ENCODE data around the gene MRC1. TPM values are rescaled to one million over a fixed set of nuclear protein-coding genes. Genes with fewer than 3 reads are reported as not detected.

MRC1 gene
- total RNA-seq, 1 donor from 2014 or later, result 15.1 TPM

DNA sequence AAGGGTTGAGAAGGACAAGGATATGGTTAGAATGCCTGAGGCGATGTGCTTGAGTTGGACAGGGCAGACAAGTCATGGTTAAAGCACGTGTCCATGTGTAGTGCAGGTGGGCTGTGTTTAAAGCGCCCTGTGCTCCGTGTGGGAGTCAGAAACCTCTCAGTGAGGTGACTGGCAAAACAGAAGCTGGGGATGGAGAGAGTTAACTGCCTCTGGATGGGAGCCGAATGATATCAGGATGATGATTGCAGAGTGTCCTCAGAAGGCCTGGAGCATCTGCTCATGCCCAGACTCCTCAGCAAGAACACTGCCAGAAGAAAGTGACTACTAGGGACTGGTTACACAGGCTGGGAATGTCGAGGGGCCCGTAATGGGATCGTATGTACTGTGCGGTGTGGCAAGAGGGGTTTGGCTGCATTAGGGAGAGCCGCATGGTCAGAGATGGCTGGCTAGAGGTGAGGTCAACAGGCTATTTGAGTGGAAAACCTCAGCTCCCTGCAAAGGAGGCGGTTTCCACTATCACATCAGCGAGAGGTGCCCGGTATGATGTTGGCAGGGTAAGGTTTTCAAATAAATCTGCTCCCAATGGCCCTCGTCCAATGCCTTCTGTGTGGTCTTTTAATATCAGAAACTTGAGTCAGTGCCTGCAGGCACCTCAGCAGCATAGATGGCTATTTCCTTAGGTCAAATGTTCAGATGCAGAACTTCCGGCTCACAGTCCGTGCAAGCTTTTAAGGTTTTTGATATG lies 26.1 kb upstream of the MRC1 start:
- intact Hi-C loops (cut with DNase I), result no loop called here
- Histone ChIP-seq H3K4me3 (no peak overlapping the region), H3K27ac (no peak overlapping the region), H3K4me1 (peaks cover 0 to 2% of the 10 kb centered on the region in 2 donors), H3K9me3 (no peaks in the 10 kb centered on the region), H3K36me3 (no peaks in the 10 kb centered on the region), H3K27me3 (no peaks in the 10 kb centered on the region)
- TF ChIP-seq, protein P1, sequence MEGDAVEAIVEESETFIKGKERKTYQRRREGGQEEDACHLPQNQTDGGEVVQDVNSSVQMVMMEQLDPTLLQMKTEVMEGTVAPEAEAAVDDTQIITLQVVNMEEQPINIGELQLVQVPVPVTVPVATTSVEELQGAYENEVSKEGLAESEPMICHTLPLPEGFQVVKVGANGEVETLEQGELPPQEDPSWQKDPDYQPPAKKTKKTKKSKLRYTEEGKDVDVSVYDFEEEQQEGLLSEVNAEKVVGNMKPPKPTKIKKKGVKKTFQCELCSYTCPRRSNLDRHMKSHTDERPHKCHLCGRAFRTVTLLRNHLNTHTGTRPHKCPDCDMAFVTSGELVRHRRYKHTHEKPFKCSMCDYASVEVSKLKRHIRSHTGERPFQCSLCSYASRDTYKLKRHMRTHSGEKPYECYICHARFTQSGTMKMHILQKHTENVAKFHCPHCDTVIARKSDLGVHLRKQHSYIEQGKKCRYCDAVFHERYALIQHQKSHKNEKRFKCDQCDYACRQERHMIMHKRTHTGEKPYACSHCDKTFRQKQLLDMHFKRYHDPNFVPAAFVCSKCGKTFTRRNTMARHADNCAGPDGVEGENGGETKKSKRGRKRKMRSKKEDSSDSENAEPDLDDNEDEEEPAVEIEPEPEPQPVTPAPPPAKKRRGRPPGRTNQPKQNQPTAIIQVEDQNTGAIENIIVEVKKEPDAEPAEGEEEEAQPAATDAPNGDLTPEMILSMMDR (IDR thresholded peaks at IDR 0.05), result no peak
- DNase-seq (ENCODE audit: low spot score in 2 of 2), result no peak

DNA sequence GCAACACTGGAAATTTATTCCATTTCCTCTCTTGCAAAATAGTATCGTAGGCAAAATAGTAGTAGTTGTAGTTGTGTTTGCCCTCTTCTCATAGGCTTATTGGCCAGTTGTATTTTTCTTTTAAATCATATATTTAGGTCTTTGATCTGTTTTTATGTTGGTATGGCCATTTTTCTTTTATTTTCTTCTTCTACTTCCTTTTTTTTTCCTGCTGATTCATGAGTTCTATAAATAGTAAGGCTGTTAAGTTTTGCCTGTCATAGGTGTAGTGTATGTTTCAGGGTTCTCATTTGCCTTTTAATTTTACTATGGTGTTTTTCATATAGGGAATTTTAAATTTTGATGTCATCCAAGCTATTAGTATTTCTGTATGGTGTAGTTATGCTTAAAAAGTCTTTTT lies 25.4 kb upstream of the MRC1 start:
- Histone ChIP-seq H3K4me1 (peaks cover 0 to 2% of the 10 kb centered on the region in 2 donors), H3K9me3 (no peaks in the 10 kb centered on the region), H3K36me3 (no peaks in the 10 kb centered on the region), H3K4me3 (no peak overlapping the region), H3K27ac (no peak overlapping the region), H3K27me3 (no peaks in the 10 kb centered on the region)
- intact Hi-C loops (cut with DNase I), result no loop called here
- TF ChIP-seq, protein P1 (IDR thresholded peaks at IDR 0.05), result no peak
- DNase-seq (ENCODE audit: low spot score in 2 of 2), result no peak

DNA sequence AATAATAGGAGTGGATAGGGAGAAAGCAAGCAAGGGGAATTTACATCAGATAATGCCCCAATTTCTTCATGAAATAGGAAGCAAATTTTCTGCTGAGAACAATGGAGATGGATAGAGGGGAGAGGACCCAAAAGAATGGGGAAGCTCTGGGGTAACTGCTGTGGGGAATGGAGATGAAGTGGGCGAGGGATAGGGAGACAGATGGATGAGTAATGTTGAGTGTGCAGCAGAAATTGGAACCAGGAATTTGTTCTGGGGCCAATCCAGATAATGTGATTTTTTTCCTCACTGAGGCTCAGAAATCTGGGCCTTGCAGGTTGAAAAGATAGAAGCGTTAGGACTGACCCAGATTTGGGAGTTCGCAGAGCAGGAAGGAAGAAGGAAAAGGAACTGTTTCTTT lies 24.5 kb upstream of the MRC1 start:
- Histone ChIP-seq H3K27ac (no peak overlapping the region), H3K27me3 (no peaks in the 10 kb centered on the region), H3K9me3 (no peaks in the 10 kb centered on the region), H3K4me1 (peaks cover 0 to 2% of the 10 kb centered on the region in 2 donors), H3K4me3 (no peak overlapping the region), H3K36me3 (no peaks in the 10 kb centered on the region)
- TF ChIP-seq, protein P1 (IDR thresholded peaks at IDR 0.05), result no peak
- DNase-seq (ENCODE audit: low spot score in 2 of 2), result no peak
- intact Hi-C loops (cut with DNase I), result no loop called here

DNA sequence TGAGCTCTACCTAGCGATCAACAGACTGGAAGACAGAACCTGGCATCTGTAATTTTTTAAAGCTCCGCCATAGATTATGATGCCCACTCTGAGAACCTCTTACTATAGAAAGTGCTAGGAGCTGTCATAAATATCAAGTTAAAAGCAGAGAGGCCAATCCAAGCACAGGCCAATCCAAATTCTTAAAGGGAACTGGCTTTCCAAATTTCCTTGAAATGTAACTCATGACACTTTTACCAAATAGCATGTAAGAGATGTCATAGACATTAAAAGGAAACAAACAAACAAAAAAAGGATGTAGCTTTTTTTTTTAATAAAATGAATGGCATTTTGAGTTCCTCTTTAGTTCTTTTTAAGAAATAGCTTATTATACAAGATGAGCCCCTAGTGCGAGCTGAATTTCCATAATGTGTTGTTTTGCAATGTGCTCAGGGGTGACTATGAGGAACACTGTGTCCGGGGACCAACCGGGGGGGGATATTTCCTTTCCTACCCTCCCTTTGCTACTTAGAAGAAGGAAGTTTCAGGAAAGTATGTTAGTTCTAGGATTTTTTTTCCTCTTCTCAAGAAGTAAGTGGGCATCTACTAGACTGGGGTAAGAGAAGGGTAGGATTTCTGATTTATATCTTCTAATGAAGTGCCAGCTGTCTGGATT lies 23.7 kb upstream of the MRC1 start:
- H3K36me3 ChIP-seq, result no peaks in the 10 kb centered on the region
- DNase-seq (ENCODE audit: low spot score in 2 of 2), result peak in 1 of 2 donors; percentile 37
- intact Hi-C loops (cut with DNase I), result no loop called here
- no peaks in the 10 kb centered on the region for H3K9me3 ChIP-seq
- H3K4me1 ChIP-seq, result peaks cover 0 to 2% of the 10 kb centered on the region in 2 donors
- no peaks in the 10 kb centered on the region for H3K27me3 ChIP-seq
- no peak overlapping the region for H3K4me3 ChIP-seq
- TF ChIP-seq, protein P1 (IDR thresholded peaks at IDR 0.05), result no peak
- no peak overlapping the region for H3K27ac ChIP-seq

DNA sequence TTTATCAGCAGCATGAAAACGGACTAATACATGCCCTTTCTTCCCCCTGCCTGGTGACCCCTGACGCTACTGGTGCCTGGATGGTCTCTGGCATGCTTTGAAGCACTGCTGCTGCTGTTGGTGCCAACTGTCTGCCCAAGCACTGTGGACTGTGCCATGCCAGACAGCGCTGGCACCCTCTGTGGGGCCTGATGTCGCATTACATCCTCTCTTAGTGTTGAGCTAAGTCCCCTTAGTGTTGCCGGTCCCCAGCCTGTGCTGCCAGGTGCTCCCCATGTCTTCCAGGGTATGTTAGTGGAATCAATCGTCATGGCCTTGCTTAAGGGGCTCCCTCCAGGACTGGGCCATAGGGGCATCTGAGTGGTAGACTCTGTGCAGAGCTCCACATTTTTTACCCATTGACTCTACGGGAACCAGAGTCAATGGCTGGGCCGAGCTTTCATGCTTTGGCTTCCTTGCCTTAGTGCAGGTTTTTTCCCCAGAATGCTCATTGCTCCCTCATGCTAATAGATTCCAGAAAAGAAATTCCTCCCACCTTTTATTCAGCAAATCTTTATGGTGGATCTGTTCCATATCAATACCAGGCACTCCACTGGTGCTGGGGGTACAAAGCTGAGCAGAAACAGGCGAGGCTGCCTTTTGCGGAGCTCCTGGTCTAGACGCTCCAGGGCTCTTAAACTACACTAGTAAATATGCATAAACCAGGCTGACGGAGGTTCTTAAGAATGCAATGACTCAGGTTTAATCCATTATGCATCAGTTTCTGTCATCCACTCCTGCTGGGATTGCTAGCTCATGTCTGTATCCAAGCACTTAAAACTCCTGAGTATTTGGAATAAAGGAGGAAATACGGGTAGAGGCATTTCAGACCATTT lies 21.8 kb upstream of the MRC1 start:
- intact Hi-C loops (cut with DNase I), result no loop called here
- Histone ChIP-seq H3K4me3 (no peak overlapping the region), H3K27ac (no peak overlapping the region)

More for the DNA sequence above, 21.8 kb upstream of the MRC1 start:
- peaks cover 0 to 2% of the 10 kb centered on the region in 2 donors for H3K4me1 ChIP-seq
- TF ChIP-seq, protein P1 (IDR thresholded peaks at IDR 0.05), result no peak
- H3K36me3 ChIP-seq, result no peaks in the 10 kb centered on the region
- no peaks in the 10 kb centered on the region for H3K9me3 ChIP-seq
- no peaks in the 10 kb centered on the region for H3K27me3 ChIP-seq
- DNase-seq (ENCODE audit: low spot score in 2 of 2), result no peak

Data from ascending aorta (tissue), 2 donors.